HG02763 (cell line): ENCODE measurements around the gene FICD.

Source experiments
- ATAC-seq: cut with Tn5 transposase; IDR thresholded peaks from one replicate; pipeline ENCODE4 v1.9.1; 2021; ENCODE audit warnings: mild to moderate bottlenecking, moderate library complexity; ENCODE audit not compliant: unreplicated experiment

Gene FICD

DNA sequence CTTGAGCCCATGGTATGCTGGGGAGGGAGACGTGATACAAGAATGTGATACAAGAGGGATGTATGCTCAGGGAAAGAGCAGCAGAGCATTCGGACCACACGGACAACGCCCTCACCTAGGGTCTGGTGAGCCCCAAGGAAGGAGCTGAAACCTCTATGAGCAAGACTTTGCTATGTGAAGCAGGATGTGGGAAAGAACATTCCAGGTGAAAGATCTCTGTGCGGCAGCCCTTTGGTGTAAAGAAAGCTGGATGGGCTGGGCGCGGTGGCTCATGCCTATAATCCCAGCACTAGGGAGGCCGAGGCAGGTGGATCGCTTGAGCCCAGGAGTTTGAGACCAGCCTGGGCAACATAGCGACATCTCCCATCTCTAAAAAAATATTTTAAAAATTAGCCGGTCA, 16.9 kb upstream of the FICD start:
- no peak for ATAC-seq

DNA sequence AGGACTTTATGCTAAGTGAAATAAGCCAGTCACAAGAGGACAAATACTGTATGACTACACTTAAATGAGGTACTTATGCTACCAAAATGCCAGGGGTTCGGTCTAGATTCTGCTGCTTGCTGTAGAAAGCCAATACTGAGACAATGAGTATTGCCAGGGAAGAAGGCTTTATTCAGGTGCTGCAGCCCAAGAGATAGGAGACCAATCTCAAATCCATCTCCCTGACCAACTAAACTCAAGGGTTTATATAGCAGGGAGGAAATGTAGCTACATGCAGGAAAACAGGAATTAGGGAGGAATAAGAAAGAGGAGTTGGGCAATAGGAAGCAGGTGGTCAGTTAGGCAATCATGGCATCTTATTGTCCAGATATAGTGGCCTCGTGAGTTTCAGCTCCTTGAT, 12.2 kb upstream of the FICD start:
- no peak for ATAC-seq

DNA sequence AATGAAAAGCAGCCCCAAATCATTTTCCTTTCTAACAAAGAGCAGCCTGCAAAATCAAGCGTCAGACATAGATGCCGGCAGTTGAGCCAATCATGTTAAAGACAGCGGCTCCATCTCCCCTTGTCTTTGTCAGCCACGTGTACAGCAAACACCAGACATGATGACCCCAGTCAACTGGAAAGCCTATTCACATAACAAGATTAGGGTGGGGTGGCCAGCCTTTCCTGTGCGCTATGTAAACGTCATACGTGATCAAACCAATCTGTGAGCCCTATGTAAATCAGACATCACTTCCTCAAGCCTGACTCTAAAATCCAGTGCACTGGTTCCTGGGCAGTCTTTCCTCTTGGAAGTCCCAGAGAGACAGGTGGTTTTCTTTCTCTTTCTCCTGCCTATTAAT, 9.9 kb upstream of the FICD start:
- ATAC-seq, result no peak

DNA sequence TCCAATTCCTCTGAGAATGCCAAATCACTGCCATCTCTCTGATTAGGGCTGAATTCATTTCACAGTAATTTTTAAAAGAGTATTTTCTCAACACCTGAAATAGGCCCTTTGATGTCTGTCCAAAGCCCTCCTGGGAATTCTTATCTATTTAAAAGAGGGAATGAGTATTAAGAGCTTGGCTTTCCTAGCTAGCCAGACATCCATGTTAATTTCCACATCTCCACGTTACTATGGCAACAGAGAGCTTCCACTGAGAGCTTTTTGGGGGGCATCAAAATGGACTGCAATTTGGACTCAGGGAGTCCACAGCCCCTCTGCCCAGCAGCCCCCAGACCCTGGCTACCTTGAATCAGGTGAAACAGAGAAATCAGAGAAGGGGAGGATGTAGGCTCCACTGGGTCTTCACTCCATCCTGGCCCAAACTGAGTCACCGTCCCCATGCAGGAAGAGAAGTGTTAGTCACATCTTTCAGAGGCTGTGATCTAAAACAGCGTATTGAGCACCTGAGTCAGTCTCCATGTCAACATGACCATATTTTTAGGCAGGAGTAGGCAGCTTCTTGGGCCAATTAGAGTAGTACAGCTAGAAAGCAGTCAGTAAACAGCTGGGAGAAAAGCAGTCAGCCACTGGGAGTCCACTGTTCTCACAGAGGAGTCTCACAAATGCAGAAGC, 7.0 kb upstream of the FICD start:
- no peak for ATAC-seq

DNA sequence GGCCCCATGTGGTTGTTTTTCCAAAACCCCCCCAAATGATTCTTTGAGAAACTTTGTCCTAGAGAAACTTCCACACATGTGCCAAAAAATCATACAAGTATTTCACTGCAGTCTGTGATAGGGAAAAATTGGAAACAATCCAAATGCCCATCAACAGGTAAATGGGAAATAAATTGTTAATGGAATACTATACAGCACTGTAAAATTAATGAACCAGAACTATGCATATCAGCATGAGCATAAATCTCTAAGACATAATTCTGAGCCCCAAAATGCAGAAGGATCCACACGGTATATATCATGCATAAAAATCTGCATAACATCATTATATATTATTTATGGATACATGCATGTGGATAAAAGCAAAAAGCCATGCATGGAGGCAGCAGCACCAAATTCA, 5.3 kb upstream of the FICD start:
- ATAC-seq, result no peak

DNA sequence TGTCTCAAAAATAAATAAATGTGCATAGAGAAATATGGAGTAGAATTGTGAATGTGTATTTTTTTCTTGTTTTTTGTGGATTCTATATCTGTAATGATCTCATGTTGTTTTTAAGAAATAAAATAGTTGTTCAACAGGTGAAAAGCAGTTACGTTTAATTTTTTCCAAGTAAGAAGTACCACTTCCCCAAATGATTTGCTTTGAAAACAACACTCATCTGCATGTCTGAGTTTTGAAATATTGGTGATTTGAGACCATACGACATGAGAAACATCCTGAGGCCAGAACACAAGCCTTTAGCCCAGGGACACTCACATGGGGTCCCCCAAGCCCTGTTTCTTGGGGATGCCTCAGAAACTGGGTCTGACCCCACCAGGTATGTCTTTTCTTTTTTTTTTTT, 4.2 kb upstream of the FICD start:
- ATAC-seq, result no peak

DNA sequence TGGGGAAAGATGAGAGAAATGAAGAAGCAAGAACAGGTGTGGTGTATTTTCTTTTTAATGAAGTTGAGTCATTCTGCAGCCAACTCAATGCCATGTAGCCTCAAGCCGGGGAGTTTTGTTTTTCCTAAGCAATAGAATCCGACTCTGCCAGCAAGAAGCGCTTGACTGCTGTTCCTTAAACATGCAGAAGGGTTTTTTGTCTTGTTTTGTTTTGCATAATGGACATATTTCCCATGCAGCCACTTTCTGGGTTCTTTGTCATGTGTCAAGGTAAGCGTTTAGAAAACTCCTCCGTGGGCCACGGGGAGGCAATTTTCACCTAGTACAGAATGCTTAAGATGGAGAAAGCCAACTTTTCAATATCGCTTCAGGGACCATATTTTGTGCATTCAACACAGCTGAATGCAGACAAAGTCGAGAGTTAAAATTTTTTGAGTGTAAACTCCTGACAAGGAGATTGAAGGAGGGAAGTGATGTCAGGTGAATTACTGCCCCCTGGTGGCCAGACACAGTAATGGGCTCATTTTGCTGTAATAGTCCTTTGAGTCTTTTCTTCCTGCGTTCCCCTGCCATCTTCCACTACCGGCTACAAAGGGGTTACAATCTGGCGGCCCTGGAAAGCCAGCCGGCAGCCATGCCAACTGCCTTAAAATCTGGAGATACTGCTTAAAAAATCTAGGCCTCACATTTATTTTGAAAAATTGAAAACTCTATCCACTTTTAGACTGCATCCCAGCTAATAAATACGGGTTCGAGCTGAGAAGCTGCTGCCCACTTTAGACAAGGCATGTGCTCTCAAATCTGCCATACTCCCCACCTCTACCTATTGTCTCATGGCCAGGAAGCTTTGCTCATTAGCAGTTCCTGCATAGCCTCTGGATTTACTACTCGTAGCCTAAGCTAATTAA, 3.2 kb upstream of the FICD start:
- no peak for ATAC-seq

DNA sequence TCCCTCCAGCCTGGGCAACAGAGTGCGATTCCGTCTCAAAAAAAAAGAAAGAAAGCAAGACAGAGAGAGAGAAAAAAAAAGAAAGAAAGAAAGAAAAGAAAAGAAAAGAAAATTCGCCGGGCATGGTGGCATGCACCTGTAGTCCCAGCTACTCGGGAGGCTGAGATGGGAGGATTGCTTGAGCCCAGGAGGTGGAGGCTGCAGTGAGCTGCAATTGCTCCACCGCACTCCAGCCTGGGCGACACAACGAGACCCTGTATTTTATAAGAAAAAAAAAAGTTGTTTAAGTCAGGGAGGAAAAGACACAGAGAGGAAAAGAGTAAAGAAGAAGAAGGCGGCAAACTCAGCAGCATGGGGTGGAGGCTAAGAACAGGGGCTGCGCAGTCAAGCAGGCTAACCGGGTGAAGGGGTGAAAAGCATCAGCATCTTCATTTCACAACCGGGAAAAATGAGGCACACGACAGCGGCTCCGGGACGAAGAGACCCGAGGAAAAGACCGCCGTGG, 557 bp upstream of the FICD start:
- ATAC-seq, result no peak

DNA sequence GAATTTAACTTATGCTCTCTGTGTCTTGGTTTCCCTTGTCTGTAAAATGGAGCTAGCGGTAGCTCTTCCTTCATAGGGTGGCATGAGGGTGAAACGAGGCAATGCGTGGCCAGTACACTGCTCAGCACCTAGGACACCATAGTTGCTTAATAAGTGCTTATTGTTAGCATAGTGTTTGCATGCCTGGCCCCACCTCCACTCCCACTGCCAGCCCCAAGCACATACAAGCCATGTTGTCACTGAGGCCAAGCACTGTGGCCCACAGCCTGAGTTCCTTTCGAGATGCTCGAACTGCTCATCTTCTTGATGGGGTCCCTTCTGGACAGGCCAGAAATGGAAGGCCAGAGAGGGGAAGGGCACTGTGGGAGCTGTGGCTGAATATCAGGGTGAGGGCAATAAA, 839 bp downstream of the FICD start:
- no peak for ATAC-seq

DNA sequence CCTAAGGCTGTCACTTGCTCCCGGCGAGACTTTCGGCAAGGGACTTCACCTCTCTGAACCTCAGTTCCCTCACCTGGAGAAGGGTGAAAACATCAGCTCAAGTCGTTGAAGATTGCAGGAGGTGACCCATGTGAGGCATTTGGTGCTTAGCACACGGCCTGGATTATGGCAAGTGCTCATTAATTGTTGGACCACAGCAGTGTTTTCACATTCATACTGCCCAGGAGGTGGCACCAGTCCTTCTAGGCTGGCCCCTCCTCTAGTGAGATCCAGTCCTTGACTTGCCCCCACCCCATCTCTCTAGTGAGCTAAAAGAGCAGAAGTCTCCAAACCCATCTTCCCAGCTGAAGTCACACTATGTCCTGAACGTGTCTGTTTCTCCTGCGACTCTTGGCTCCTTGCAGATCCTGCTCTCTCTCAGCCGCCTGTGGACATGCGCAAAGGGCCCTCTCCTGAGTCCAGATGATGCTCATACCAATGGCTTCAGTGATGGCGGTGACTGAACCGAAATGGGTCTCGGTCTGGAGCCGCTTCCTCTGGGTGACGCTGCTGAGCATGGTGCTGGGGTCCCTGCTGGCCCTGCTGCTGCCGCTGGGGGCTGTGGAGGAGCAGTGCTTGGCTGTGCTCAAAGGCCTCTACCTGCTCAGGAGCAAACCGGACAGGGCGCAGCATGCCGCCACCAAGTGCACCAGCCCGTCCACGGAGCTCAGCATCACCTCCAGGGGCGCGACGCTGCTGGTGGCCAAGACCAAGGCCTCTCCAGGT, 1.6 kb downstream of the FICD start:
- ATAC-seq, result no peak

DNA sequence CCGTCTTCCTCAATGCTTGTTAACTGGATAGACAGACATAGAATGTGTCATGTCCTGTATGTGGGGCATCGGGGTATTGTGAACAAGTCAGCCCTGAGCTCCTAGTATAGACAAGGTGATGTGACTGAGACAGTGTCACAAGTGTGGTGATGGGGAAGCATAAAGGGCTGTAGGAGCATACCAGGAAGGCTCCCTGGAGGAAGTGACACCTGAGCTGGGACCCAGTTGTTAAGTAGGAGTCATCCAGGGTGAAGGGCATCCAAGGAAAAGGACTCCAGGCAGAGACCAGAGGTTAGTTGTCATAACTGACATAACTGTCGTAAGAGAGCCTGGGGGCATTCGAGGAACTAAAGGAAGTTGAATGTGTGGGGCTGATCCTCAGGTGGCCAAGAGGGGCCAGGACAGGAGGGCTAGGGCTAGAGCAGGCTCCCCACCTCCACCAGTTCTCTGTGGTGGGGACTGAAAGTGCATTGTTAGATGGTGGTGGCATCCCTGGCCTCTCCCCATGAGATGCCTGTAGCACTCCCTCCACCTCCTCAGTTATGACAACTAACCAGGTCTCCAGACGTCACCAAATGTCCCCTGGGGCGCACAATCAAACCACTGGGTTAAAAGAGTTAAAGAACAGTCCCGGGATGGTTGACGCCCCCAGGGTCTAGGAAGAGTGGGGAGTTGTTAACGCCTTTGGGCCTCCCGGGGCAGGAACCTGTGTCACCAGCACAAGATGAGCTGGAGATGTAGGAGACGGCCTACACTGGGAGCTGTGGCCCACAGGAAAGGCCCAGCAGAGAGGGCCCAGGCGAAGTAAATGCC, 2.4 kb downstream of the FICD start:
- ATAC-seq, result no peak

DNA sequence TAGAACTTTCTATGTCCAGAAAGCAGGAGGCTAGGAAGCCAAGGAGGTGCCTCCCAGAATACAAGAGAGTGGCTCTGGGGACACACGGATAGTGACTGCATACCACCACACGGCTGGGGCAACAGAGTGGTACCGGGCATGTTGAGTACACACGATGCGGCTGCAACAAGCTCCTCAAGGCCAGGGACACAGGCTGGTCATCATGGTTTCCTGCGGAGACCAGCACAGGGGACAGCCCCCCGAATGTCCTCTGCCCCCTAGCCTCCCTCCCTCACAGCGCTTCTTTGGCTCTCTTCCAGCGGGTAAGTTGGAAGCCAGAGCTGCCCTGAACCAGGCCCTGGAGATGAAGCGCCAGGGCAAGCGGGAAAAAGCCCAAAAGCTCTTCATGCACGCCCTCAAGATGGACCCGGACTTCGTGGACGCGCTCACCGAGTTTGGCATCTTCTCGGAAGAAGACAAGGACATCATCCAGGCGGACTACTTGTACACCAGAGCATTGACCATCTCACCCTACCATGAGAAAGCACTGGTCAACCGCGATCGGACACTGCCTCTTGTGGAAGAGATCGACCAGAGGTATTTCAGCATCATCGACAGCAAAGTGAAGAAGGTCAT, 3.1 kb downstream of the FICD start:
- ATAC-seq, result no peak

DNA sequence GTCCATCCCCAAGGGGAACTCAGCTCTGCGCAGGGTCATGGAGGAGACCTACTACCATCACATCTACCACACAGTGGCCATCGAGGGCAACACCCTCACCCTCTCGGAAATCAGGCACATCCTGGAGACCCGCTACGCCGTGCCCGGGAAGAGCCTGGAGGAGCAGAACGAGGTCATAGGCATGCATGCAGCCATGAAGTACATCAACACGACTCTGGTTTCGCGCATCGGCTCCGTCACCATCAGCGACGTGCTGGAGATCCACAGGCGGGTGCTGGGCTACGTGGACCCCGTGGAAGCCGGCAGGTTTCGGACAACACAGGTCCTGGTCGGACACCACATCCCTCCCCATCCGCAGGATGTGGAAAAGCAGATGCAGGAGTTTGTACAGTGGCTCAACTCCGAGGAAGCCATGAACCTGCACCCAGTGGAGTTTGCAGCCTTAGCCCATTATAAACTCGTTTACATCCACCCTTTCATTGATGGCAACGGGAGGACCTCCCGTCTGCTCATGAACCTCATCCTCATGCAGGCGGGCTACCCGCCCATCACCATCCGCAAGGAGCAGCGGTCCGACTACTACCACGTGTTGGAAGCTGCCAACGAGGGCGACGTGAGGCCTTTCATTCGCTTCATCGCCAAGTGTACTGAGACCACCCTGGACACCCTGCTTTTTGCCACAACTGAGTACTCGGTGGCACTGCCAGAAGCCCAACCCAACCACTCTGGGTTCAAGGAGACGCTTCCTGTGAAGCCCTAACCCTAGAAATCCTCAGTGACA, 3.8 kb downstream of the FICD start:
- ATAC-seq, result no peak

DNA sequence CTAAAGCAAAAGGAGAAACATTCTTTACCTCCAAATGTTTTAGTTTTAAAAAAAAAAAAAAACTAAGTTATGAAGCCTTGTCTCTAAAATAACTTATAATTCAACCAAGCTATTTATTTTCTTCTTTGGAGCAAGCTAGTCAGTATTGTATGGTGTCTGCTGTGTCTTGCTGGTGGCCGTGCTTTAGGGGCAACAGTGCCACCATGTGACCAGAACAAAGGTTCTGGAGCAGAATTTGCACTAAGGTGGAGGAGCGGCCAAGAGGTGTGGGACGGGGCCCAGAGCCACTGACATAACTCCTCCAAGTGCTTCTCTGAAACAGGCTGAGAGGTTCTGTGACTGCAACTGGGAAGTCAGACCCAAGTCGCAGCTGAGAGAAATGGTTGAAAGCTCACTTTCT, 4.5 kb downstream of the FICD start:
- no peak for ATAC-seq

DNA sequence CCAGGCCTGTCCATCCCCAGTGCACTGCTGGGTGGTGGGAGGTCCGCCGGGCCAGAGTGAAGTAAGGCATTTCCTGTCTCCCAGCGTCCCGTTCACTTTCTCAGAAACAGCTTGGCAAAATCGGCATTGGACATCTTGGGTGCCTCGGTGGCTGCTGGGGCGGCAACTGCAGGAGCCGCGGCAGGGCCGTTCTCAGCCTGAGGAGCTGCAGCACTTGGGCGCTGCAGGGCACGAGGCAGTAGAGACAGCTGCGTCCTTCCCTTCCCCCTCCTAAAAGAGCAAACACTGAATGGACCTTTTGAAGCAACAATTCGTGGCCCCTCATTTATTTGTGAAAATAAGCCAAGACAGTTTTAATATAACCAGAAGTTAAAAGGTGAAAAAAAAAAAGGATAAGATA, 8.3 kb downstream of the FICD start:
- no peak for ATAC-seq

DNA sequence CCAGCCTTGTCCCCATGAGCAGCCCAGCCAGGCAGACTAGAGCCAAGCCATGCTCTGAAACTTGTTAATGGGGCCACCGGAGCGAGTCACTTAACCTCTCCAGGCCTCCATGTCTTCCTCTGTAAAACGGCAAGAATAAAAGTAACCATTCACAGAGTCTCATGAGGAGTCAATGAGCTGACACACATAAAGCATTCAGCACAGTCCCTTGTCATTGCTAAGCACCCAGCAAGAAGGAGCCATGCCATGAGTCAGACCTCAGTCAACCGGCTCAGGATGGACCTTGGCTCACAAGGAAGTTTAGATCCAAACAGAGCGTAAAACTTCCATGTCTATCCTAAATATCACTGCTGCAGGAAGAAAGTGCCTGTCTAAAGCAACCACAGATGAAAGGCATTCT, 10.6 kb downstream of the FICD start:
- no peak for ATAC-seq

DNA sequence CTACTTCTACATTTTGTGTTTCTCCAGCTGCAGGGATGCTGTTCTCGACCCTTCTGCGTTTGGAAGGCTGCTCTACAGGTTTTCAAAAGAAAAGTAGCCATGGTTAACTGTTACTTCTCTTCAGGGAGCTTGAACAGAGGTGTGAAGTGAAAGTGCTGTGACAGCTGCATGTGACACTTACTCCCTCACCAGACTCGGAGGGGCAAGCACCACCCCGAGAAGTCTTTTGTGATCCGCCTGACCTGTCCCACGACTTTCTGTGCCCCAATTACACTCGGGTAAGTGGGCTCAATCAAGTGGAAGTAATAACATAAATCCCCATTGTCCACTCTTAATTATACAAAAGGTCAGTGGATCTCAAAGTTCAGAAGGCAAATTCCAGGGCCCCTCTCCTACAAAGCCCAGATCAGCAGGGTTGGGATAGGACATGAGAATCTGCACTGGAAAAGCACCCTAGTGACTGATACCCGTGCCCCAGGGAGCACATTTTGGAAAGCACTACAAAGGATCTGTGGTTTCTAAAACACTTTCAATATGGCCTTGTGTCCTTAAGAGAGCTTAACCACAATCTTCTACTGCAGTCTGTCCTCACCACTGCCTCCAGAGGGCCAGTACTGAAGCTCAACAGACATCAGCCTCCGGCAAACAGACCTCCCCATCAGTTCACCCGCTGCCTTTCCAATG, 11.5 kb downstream of the FICD start:
- no peak for ATAC-seq

DNA sequence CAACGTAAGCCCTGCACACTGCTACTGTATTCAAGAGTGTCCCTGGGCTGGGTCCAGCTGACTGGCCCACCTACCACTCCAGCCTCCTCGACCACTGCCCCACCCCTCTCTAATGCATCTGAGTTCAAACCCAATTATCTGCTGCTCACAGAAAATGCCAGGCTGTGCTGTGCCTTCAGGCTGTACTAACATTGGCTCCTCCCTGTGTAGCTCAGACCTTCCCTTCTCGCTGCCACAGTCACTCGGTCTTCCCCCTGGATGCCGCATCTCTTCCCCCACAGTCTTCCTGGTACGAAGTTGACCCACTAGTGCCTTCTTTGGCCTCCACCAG, 12.1 kb downstream of the FICD start:
- ATAC-seq, result no peak

DNA sequence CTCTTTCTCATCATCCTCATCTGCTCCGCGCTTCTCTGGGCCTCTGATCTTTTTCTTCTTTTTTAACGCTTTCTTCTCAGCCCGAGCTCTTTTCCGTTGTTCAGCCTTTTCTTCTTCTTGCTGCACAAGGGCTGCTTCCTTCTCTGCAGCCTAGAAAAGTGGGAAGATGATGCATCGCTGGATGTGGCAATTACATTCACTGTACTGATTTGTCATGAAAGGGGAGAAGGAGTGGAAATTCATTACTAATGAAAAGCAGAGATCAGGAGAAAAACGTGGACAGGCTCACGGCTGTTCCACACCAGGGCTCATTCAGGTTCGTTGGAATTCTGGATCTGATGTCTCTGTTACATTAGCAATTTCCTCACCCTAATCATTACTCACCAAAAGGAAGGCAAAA, 15.1 kb downstream of the FICD start:
- no peak for ATAC-seq
